Measurements from ENCODE around the gene PAK1IP1.

DNA sequence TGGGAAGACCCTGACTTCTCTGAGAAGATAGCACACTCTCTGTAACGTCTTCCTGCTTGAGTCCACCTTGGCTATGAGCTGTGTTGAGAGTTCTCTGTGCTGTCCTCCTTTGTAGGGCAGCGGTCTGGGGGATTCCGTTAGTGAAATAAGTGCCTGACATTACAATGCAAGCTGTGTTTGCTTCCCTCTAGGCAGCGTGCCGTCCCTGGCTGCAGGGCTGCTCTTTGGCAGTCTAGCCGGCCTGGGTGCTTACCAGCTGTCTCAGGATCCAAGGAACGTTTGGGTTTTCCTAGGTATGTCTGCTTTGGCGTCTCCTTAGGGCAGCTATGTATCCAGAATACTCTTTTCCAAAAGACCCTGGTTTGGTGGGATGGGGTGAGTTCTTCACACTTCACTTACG lies 30.9 kb downstream of the PAK1IP1 start:
- TF ChIP-seq CTCF (IDR thresholded peaks at IDR 0.05) (no peak), POLR2A (IDR thresholded peaks at IDR 0.05) (no peak)
